Right lobe of liver (tissue), 6 donors: Measurements from ENCODE around the gene ENPP3. TPM values are rescaled to one million over a fixed set of nuclear protein-coding genes. Genes with fewer than 3 reads are reported as not detected.

Source experiments
- ATAC-seq, 4 donors: fragments of 200-7000 bp; cut with Tn5 transposase; one replicate each; pipeline ENCODE4 v1.9.1; 2020; ENCODE audit warnings: mild to moderate bottlenecking in 4 of 4, moderate library complexity in 4 of 4
- DNase-seq, 3 donors: peaks; one replicate each; pipeline ENCODE4 v3.0.0-alpha.2; 2020
- H3K27ac ChIP-seq, 3 donors: fragments of 200-600 bp; one replicate each; pipeline ENCODE4 v1.8.0; 2022
- H3K27me3 ChIP-seq, 2 donors: fragments of 200-600 bp; one replicate each; pipeline ENCODE4 v1.8.0; 2022
- H3K36me3 ChIP-seq, 4 donors: fragments of 200-600 bp; sonication (generic) in 1 of 4; one replicate each; pipeline versions ENCODE4 v1.5.1 to v1.8.0; 2017 to 2022; ENCODE audit warnings: control low read depth in 1 of 4
- H3K4me1 ChIP-seq, 4 donors: fragments of 200-600 bp; sonication (generic) in 1 of 4; one replicate each; pipeline versions ENCODE4 v1.5.1 to v1.8.0; 2017 to 2022; ENCODE audit warnings: control low read depth in 1 of 4
- H3K4me3 ChIP-seq, 3 donors: fragments of 200-600 bp; one replicate each; pipeline ENCODE4 v1.8.0; 2022
- H3K9me3 ChIP-seq, 4 donors: fragments of 200-600 bp; sonication (generic) in 1 of 4; one replicate each; pipeline versions ENCODE4 v1.5.1 to v1.8.0; 2017 to 2022; ENCODE audit warnings: control low read depth in 1 of 4
- POLR2A ChIP-seq: fragments of 450-650 bp; IDR thresholded peaks from one replicate; pipeline ENCODE4 v1.6.1; 2017; ENCODE audit warnings: antibody characterized with exemption, mild to moderate bottlenecking
- WGBS: methylation state at CpG from one replicate; pipeline ENCODE4 v1.1.6; 2018; ENCODE audit warnings: low coverage, low lambda C conversion rate; ENCODE audit not compliant: insufficient coverage; ENCODE audit errors: missing lambda C conversion rate; 5-methylcytosine and 5-hydroxymethylcytosine counted together
- intact Hi-C, 2 donors: fragments of 100-400 bp; cut with DNase I; formaldehyde crosslinking; loops; one replicate each; pipeline versions ENCODE4 v1.11.2 to v1.14.1; 2022
- total RNA-seq, 6 experiments: library from RNA; depleted of rRNA in 2 of 6; stranded (reverse); fragments of >200 nt in 2 of 6; fragmentation: NEBNext Ultra II Directional in 3 of 6; extraction: Animal tissue kit (Norgen Biotek cat#: 25700) in 3 of 6; gene quantifications; one replicate each; pipeline versions ENCODE4 v1.1.0 to v1.2.4, GENCODE V29; 2016 to 2023
- TF ChIP-seq, protein P1 (sequence below), 4 donors: fragments of 200-600 bp in 3 of 4; fragments of 450-650 bp in 1 of 4; IDR thresholded peaks; one replicate each; pipeline versions ENCODE4 v1.5.1 to v1.8.0; 2016 to 2022; ENCODE audit warnings: antibody characterized with exemption in 4 of 4, mild to moderate bottlenecking in 2 of 4
- donor health status: DM: no; HTN: yes; CAD: no.
- donor health status: DM: no; HTN: no; CAD: no.
- donor health status: DM: no; HTN: no; CAD: no.
- donor health status: DM: no; HTN: yes; CAD: no.
- donor health status: DM: no; HTN: yes; CAD: no.

ENPP3 gene
- total RNA-seq, 6 experiments from 2014 or later, result 0.63 to 2.7 (median 1.5) TPM

- no peak overlapping the region for H3K27ac ChIP-seq
- 86% methylated on average over 4 of the region's 4 CpGs for WGBS
- DNase-seq, result no peak
- no peaks in the 10 kb centered on the region for H3K36me3 ChIP-seq
- no peak for ATAC-seq
- H3K27me3 ChIP-seq, result no peaks in the 10 kb centered on the region
- H3K4me3 ChIP-seq, result no peak overlapping the region
- H3K9me3 ChIP-seq, result no peaks in the 10 kb centered on the region
- H3K4me1 ChIP-seq, result no peaks in the 10 kb centered on the region
- no peak for TF ChIP-seq POLR2A
- TF ChIP-seq, protein P1, sequence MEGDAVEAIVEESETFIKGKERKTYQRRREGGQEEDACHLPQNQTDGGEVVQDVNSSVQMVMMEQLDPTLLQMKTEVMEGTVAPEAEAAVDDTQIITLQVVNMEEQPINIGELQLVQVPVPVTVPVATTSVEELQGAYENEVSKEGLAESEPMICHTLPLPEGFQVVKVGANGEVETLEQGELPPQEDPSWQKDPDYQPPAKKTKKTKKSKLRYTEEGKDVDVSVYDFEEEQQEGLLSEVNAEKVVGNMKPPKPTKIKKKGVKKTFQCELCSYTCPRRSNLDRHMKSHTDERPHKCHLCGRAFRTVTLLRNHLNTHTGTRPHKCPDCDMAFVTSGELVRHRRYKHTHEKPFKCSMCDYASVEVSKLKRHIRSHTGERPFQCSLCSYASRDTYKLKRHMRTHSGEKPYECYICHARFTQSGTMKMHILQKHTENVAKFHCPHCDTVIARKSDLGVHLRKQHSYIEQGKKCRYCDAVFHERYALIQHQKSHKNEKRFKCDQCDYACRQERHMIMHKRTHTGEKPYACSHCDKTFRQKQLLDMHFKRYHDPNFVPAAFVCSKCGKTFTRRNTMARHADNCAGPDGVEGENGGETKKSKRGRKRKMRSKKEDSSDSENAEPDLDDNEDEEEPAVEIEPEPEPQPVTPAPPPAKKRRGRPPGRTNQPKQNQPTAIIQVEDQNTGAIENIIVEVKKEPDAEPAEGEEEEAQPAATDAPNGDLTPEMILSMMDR (IDR thresholded peaks at IDR 0.05), result no peak
- intact Hi-C loops, result no loop called here
Measured at GRCh38 chr6:131740161-131740560, 103.1 kb downstream of the ENPP3 start.

- TF ChIP-seq, protein P1 (IDR thresholded peaks at IDR 0.05), result no peak
- no peak for TF ChIP-seq POLR2A
- no peak overlapping the region for H3K27ac ChIP-seq
- WGBS, result 39% methylated on average over 3 of the region's 3 CpGs
- H3K9me3 ChIP-seq, result no peaks in the 10 kb centered on the region
- H3K4me1 ChIP-seq, result no peaks in the 10 kb centered on the region
- H3K36me3 ChIP-seq, result no peaks in the 10 kb centered on the region
- intact Hi-C loops, result no loop called here
- ATAC-seq (no peak), DNase-seq (no peak)
- no peak overlapping the region for H3K4me3 ChIP-seq
- H3K27me3 ChIP-seq, result no peaks in the 10 kb centered on the region
Measured at GRCh38 chr6:131741688-131742393, 104.7 kb downstream of the ENPP3 start.

GRCh38 chr6:131744432-131745287, 107.6 kb downstream of the ENPP3 start:
- H3K27me3 ChIP-seq, result no peaks in the 10 kb centered on the region
- ATAC-seq (peak in 2 of 4 donors; percentile 30 to 31), DNase-seq (no peak)
- no peak overlapping the region for H3K27ac ChIP-seq
- intact Hi-C loops, result no loop called here
- H3K9me3 ChIP-seq, result no peaks in the 10 kb centered on the region
- 43% methylated on average over 6 of the region's 6 CpGs for WGBS
- no peaks in the 10 kb centered on the region for H3K36me3 ChIP-seq
- H3K4me1 ChIP-seq, result no peaks in the 10 kb centered on the region
- no peak for TF ChIP-seq POLR2A
- TF ChIP-seq, protein P1 (IDR thresholded peaks at IDR 0.05), result no peak
- no peak overlapping the region for H3K4me3 ChIP-seq

DNA sequence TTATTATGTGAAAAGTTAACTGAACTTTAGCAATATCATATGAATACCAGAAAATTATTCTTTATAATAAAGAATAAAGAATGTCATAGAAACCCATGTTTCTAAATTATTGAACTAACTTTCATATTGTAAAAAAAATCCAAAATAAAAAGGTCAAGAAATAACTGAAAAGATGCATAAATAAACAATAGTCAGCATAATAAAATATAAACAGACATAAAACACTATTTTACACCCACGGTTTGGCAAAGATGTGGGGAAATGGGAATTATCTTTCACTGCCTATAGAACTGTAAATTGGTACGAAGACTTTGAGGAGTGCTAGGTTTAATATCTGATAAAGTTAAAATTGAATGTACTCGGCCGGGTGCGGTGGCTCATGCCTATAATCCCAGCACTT, 108.4 kb downstream of the ENPP3 start:
- no peak for TF ChIP-seq POLR2A
- TF ChIP-seq, protein P1 (IDR thresholded peaks at IDR 0.05), result no peak
- no peak overlapping the region for H3K4me3 ChIP-seq
- H3K27me3 ChIP-seq, result no peaks in the 10 kb centered on the region
- H3K36me3 ChIP-seq, result no peaks in the 10 kb centered on the region
- H3K27ac ChIP-seq, result no peak overlapping the region
- WGBS, result 93% methylated on average over 5 of the region's 5 CpGs
- no peak for ATAC-seq
- no peaks in the 10 kb centered on the region for H3K9me3 ChIP-seq
- intact Hi-C loops, result no loop called here
- no peaks in the 10 kb centered on the region for H3K4me1 ChIP-seq
- no peak for DNase-seq
